Occipital lobe (tissue), 2 donors: ENCODE results near the gene CDH5. TPM values are rescaled to one million over a fixed set of nuclear protein-coding genes. Genes with fewer than 3 reads are reported as not detected.
"Not testable (repeated sequence)": the region's sequence is repeated elsewhere in the genome, so short reads cannot be mapped to it uniquely, and the experiment has no call there.

Experiments used
- DNase-seq: peaks from one replicate; lab custom pipeline; 2025; lab: John Stamatoyannopoulos, UW
- total RNA-seq: library from RNA; depleted of rRNA; stranded (reverse); fragments of >200 nt; gene quantifications from one replicate; pipeline ENCODE4 v1.2.3, GENCODE V29; 2014

Gene CDH5
- total RNA-seq, 1 donor from 2014 or later: 5.6 TPM

DNA sequence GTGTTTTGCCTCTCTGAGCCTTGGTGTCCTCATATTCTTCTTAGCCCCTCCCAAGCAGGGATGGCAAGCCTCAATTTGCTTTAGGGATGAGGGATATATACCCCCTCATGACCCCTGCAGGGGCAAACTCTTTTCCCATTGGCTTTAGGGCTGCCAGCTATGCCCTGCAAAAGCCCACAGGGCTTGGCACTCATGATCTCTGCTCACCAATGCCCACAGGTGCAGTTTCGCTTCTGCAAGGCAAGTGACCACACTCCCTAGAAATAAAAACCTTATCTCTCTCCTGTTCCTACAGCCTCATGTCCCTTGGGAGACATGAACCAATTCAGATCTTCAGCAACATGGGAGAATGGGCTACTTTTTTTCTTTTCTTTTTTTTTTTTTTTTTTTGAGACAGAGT is 69.4 kb downstream of the CDH5 start:
- no peak for DNase-seq

DNA sequence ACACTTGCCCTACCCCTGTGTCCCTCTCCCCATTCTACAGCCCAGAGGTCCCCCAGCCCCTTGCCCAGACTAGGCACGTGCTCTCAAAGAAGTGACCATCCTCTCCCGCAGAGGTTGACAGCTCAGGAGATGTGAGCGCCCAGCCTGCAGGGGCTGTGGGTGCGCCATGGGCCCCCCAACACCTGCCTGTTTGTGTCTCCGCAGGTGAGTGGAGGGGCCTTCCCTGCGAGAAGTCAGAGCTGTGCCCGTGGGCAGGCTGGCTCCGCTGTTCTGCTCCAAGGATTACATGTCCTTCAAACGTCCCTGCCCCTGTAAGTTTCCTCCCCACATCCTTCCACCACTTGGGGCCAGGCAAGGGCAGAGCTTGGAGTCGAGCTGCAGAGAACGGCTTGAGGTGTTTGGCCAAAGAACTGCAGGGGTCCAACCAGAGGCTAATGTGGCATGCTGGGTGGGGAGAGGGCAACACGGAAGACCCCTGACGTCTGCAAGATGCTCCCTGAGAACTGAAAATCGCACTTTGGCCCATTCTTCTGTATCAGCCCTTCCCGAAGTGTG is 71.0 kb downstream of the CDH5 start:
- DNase-seq: no peak

DNA sequence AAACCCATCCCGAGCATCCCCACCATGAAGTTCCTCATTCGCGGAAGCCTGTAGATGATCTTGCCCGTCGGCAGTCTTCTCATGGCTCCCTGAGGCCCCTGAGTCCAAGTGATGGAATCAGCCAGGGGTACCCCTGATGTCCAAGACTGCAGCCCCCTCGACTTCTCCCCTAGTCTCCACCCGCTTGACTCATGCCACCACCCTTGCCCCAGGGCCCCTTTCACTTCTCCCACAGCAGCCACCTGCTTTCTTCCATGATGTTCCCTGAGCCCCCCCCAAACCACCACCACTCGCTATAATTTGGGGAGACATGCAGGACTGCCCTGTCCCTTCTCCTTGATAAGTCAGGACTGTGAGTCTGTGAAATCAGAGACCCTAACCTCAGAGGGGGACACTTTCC is 72.0 kb downstream of the CDH5 start:
- no peak for DNase-seq

DNA sequence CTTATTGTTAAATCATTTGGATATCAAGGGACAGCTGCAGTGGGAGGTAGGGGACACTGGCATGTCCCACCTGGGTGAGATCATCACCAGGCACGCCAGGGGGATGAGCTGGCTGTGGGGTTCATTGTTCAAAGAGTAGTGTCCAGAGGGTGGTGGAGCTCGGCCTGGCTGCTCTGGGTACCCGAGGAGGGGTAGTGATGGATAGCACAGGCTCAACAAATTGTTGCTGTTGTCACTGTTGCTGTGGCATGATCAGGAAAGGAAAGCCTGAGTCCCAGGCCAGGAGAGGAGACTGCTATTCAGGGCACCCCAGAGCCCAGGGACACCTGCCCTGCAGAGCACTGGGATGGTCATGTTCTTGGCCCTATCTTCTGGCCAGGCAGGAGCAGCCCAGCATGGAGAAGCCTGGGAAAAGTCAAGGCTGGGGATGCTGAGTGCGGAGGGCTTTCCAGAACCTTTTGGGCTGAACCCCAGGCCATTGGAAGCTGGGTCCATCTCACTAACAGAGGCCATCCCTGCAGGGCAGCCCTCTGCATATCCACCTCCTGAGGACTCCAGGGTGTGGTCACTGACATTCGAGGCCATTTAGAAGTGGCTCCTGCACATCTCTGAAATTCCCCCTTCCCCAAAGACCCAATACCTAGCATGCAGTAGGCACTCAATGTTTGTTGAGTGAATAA is 72.7 kb downstream of the CDH5 start:
- DNase-seq: no peak

DNA sequence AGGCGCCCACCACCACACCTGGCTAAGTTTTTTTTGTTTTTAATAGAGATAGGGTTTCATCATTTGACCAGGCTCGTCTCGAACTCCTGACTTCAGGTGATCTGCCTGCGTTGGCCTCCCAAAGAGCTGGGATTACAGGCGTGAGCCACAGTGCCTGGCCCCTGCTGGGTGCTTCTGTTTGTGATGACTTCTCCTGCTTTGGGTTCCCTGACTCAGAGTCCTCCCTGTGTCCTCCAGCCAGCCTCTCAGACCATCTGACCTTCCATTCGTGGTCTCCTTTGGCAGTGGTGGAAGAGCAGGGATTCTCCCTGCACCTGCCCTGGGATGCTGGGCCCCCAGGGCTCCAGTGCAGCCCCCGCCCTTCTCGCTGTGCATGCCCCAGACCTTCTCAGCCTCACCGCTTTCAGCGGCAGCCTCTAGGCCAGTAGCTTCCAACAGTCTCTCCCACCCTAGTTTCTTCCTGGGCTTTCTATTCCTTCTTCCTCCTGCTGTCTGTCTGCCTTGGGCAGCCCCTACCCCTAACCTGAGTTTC is 73.8 kb downstream of the CDH5 start:
- no peak for DNase-seq

DNA sequence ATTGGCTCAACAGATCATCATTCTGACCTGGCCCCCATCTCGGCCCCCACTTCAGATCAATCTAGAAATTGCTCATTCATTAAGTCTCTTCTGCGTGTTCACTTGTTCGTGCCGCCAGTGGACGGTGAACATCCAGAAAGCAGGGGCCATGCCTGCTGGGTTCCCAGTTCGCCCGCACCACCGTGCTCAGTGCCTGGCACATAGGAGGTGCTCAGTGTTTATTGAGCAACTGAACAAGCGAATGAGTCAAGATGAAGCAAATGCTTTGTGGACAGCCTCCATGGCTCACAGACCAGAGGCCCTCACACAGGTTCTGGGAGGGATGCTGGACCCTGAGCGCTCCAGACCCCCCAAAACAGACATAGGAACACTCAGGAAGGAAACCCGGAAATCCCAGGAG is 74.5 kb downstream of the CDH5 start:
- no peak for DNase-seq

DNA sequence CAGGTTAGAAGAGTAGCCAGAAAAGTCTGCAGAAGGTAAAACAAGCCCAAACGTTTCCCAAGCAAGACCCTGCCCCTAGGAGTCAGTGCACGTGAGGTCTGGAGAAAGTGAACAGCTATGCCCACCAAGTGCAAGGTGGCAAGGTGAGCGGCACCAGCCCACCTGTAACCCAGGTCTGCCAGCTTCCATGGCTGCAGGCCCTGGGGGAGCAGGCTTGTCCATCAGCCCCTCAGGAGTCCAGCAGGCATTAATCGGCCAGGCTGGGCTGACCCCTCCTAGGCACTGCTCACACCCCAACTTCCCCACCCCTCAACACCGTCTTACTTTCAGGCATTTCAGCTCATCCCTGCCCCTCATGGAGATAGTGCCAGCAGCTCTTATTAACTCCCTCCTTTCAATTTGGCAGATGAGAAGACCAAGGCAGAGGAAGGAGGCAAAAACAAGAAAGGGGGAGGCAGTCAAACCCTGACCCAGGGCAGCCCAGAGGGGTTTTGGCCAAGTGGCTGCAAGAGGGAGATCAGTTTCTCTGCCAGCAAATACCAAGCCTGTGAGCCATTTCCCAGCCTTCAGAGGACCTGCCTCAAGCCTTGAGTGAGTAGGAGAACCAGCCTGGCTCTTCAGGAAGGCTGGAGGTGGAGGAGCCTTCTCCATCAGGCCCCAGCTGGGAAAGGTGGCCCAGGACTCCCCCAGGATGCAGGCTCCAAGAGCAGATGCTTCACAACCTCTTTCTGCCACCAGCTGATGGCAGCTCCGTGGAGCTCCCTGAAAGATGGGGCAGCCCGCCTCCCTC is 75.3 kb downstream of the CDH5 start:
- DNase-seq: no peak

DNA sequence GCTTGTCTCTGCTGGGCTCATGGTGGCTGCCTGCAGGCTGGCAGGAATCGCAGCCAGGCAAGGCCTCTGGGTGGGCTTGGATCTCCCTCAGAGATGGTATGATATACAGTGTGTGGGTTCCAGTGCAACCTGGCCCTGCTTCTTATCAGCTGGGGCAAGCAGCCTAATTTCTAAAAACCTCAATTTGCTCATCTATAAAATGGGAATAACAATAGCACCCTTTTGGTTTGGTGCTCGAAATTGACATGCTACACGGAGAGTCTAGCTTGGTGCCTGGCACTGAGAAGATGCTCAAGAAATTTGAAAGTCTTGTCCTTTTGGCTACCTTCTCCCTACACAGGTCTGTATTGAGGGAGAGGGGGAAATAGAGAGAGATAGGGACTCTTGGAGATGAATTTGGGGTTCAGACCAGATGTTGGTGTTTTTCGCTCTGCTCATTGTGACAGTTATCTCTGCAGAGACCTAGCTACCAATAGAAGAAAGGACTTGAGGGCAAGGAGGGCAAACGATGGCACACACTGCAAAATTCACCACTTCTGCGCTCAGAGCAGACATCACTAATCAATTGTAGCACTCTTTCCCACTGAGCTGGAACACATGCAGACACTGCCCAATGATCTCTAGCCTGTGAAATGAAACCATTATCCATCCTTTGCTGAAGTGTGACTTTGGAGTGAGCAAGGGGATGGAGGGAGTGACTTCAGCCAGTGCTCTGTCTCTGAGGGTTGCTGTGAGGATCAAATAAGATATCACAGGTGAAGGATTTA is 76.2 kb downstream of the CDH5 start:
- DNase-seq: no peak

DNA sequence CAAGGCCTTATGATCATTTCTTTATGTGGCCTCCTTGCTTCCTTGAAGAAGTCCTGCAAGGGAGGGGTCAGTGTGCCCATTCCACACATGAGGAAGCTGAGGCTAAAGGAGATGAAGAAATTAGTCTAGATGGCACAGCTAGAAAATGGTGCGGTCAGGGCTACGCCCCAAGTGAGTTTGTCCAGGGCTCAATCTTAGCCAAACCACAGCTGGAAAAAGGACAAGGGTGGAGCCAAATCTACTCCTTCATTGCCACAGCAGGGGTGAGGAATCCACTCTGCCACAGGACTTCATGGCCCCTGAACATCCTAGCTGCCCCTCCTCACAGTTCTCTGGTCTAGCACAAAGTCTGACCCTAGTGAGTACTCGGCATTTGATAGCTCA is 76.8 kb downstream of the CDH5 start:
- no peak for DNase-seq

DNA sequence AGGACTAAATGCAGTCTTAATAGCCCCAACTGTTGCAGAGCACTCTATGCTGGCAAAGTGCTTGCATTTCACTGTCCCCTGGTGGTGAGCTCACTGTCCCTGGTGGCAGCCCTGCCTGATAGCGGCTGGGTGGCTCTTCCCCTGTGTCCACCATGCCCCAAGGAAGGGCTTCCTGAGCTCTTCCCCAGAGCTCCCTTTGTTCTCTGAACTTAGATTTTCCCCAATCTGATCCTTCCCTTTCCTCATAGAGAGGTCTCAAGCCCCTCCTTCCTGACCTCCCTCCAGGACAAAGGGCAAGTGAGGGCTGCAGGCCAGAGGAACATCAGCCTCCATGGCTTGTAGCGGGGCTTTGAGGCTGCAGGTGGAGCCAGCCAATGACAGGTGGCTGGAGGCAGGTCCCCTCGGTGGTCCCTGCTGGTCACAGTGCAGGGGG is 77.6 kb downstream of the CDH5 start:
- no peak for DNase-seq

DNA sequence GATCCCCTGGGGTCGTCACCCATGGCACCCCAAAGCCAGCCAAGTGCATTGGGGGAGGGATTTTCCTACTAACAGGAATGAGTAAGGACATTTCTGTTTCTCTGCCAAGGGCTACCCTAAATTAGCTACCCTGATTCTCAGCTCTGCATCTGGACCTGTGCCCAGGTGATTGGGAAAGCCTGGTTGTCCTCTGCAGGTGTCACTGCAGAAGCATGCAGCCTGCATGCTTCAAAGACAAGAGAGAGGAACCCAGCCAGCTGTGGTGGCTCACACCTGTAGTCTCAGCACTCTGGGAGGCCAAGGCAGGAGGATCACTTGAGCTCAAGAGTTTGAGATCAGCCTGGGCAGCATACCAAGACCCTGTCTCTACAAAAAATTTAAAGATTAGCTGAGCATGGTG is 80.2 kb downstream of the CDH5 start:
- no peak for DNase-seq

DNA sequence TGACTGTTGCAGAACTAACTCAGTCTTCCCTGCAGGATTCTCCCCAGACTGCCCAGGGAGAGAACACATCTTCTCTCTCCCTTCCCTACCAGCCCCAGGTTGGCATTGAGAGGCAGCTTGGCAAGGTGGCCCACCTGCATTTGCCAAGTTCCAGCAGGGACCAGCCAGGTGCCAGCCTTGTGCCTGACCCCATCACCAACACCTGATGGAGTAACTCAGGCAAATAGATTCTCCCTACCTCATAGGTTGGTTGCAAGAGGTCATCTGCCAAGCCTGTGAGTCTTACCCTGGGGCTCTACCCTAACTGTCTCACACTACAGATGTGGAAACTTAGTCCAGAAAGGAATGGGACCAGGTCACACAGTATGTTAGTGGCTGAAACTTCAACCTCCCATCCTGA is 81.0 kb downstream of the CDH5 start:
- DNase-seq: no peak

DNA sequence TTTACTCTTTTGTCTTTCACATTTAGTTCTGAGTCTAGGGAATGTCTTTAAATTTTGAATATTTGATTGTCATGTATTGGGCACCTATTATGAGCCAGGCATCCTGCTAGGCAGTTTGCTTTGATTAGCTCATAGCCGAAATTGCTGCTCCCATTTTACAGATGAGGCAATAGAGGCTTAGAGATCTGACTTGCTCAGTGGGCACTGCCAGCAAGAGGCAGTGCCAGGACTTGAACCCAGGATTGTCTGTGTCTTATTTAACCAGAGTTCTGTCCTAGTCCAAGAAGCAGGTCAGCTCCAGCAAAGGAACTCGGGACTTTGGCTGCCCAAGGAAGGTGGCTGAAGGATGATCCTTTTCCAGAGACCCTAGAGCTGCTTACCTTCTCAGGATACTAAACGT is 85.1 kb downstream of the CDH5 start:
- no peak for DNase-seq

DNA sequence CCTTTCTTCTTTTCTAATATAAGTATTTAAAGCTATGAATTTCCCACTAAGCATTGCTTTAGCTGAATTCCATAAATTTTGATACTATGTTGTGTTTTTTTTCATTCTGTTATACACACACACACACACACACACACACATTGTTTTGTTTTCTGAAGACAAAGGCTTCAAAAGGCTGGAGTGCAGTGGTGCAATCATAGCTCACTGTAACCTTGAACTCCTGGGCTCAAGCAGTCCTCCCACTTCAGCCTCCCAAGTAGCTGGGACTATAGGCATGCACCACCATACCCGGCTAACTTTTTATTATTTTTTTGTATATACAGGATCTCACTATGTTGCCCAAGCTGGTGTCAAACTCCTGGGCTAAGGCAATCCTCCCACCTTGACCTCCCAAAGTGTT is 86.7 kb downstream of the CDH5 start:
- not testable (repeated sequence) for DNase-seq

Other genes starting within 250 kb of the CDH5 start
- gene BEAN1, start 60.6 kb downstream of the CDH5 start, total RNA-seq: 4.1 TPM
- gene TK2, start 183.4 kb downstream of the CDH5 start, total RNA-seq: 26.4 TPM
- gene CKLF, start 185.9 kb downstream of the CDH5 start, total RNA-seq: 37.0 TPM
- 2.7 TPM for gene CMTM1, start 199.7 kb downstream of the CDH5 start, total RNA-seq
- gene CMTM2, start 212.8 kb downstream of the CDH5 start, total RNA-seq: not detected
- 8.7 TPM for gene CMTM3, start 238.0 kb downstream of the CDH5 start, total RNA-seq